OCI-LY3 (cell line): Measurements from ENCODE around the gene PML.

Source experiments
- CTCF ChIP-seq: fragments of 200-600, 300-600 bp; sonication (generic); IDR thresholded peaks from 2 replicates; pipeline ENCODE4 v1.5.1; 2014; ENCODE audit warnings: antibody characterized with exemption, low read length, low read depth
- EZH2phosphoT487 ChIP-seq: fragments of 200-600 bp; shearing (Covaris generic); IDR thresholded peaks from 2 replicates; pipeline ENCODE4 v1.6.1; 2018; ENCODE audit warnings: antibody characterized with exemption, mixed run types, low read depth

GRCh38 chr15:73965758-73966113 lies 28.8 kb upstream of the PML start:
- TF ChIP-seq EZH2phosphoT487 (no peak), CTCF (no peak)
